Activated CD8-positive, alpha-beta T cell treated with anti-CD3 and anti-CD28 coated beads, Interleukin-2, amount 10 ng/mL, durations not matched to agents 7 days and 5 days (primary cell): ENCODE data around the gene NOVA2. TPM values are rescaled to one million over a fixed set of nuclear protein-coding genes. Genes with fewer than 3 reads are reported as not detected.

Experiments used
- ATAC-seq: fragments of 150-1000 bp; cut with Tn5 transposase; one replicate; pipeline ENCODE4 v1.10.0; 2021; ENCODE audit warnings: moderate library complexity
- CTCF ChIA-PET: fragments of 350-600 bp; sonication (Branson Sonifier 250); formaldehyde crosslinking; loops from one replicate; lab custom pipeline; 2021; ENCODE audit warnings: antibody characterized with exemption; lab: Charles Lee
- POLR2A ChIA-PET: fragments of 350-600 bp; sonication (Branson Sonifier 250); formaldehyde crosslinking; loops from one replicate; lab custom pipeline; 2021; ENCODE audit warnings: antibody characterized with exemption; lab: Charles Lee
- DNase-seq: peaks from one replicate; pipeline ENCODE4 v3.0.0-alpha.2; 2020
- H3K27ac Mint-ChIP-seq: one replicate; pipeline ENCODE4 v1.8.0; 2021; ENCODE audit warnings: mild to moderate bottlenecking, mixed read lengths
- H3K27me3 Mint-ChIP-seq: one replicate; pipeline ENCODE4 v1.8.0; 2021; ENCODE audit warnings: low read depth, mixed read lengths
- H3K36me3 Mint-ChIP-seq: one replicate; pipeline ENCODE4 v1.8.0; 2021; ENCODE audit warnings: low read depth, mixed read lengths
- H3K4me1 Mint-ChIP-seq: one replicate; pipeline ENCODE4 v1.8.0; 2021; ENCODE audit warnings: low read depth, mixed read lengths
- H3K4me3 Mint-ChIP-seq: one replicate; pipeline ENCODE4 v1.8.0; 2021; ENCODE audit warnings: mild to moderate bottlenecking, mixed read lengths
- H3K9me3 Mint-ChIP-seq: one replicate; pipeline ENCODE4 v1.8.0; 2022; ENCODE audit warnings: mixed read lengths; ENCODE audit not compliant: insufficient read depth
- total RNA-seq, 2 experiments: library from RNA; stranded (reverse); gene quantifications; one replicate each; pipeline ENCODE4 v1.2.3, GENCODE V29; 2021

The NOVA2 gene
- total RNA-seq, 2 experiments from 2014 or later, result not detected

GRCh38 chr19:45933759-45934158 is 39.9 kb downstream of the NOVA2 start:
- H3K27ac Mint-ChIP-seq, result no peak overlapping the region
- DNase-seq (no peak), ATAC-seq (no peak)
- peaks cover 8% of the 10 kb centered on the region for H3K9me3 Mint-ChIP-seq
- H3K36me3 Mint-ChIP-seq, result no peaks in the 10 kb centered on the region
- H3K27me3 Mint-ChIP-seq, result peaks cover 29% of the 10 kb centered on the region
- ChIA-PET POLR2A (no interaction called here), CTCF (no interaction called here)
- H3K4me3 Mint-ChIP-seq, result no peak overlapping the region
- H3K4me1 Mint-ChIP-seq, result peaks cover 8% of the 10 kb centered on the region

GRCh38 chr19:45931055-45931454 is 42.6 kb downstream of the NOVA2 start:
- H3K9me3 Mint-ChIP-seq, result no peaks in the 10 kb centered on the region
- no peak for ATAC-seq
- ChIA-PET POLR2A (no interaction called here), CTCF (no interaction called here)
- H3K36me3 Mint-ChIP-seq, result peaks cover 2% of the 10 kb centered on the region
- H3K27ac Mint-ChIP-seq, result no peak overlapping the region
- DNase-seq, result no peak
- peaks cover 14% of the 10 kb centered on the region for H3K4me1 Mint-ChIP-seq
- H3K4me3 Mint-ChIP-seq, result no peak overlapping the region
- peaks cover 26% of the 10 kb centered on the region for H3K27me3 Mint-ChIP-seq

GRCh38 chr19:45929247-45929646 is 44.4 kb downstream of the NOVA2 start:
- ChIA-PET POLR2A (no interaction called here), CTCF (no interaction called here)
- no peak overlapping the region for H3K27ac Mint-ChIP-seq
- no peak overlapping the region for H3K4me3 Mint-ChIP-seq
- no peaks in the 10 kb centered on the region for H3K9me3 Mint-ChIP-seq
- H3K4me1 Mint-ChIP-seq, result peaks cover 23% of the 10 kb centered on the region
- peaks cover 2% of the 10 kb centered on the region for H3K36me3 Mint-ChIP-seq
- peaks cover 24% of the 10 kb centered on the region for H3K27me3 Mint-ChIP-seq
- no peak for ATAC-seq
- no peak for DNase-seq

- H3K4me3 Mint-ChIP-seq, result peak overlapping the region; percentile 77
- peak; percentile 96 for DNase-seq
- H3K27me3 Mint-ChIP-seq, result peaks cover 21% of the 10 kb centered on the region
- H3K4me1 Mint-ChIP-seq, result peaks cover 23% of the 10 kb centered on the region
- H3K9me3 Mint-ChIP-seq, result no peaks in the 10 kb centered on the region
- ChIA-PET POLR2A (interaction anchor here (0.7 kb wide), 1 partner anchor 21 kb away, joined by 3 read pairs; no protein-coding TSS in a partner anchor), CTCF (interaction anchor here (0.5 to 1.5 kb wide), 7 partner anchors 9 to 868 kb away, joined by 3 to 4 read pairs (median 3); partner anchors contain the start of genes CCDC61, SIX5 and SYMPK)
- peak overlapping the region; percentile 81 for H3K27ac Mint-ChIP-seq
- peak; percentile 99 for ATAC-seq
- H3K36me3 Mint-ChIP-seq, result peaks cover 2% of the 10 kb centered on the region
Measured at GRCh38 chr19:45927565-45928261, 46.0 kb downstream of the NOVA2 start.

GRCh38 chr19:45924891-45925447 is 48.7 kb downstream of the NOVA2 start:
- Mint-ChIP-seq H3K4me1 (peaks cover 37% of the 10 kb centered on the region), H3K27ac (peak overlapping the region; percentile 11), H3K27me3 (peaks cover 11% of the 10 kb centered on the region), H3K4me3 (no peak overlapping the region), H3K36me3 (peaks cover 2% of the 10 kb centered on the region), H3K9me3 (no peaks in the 10 kb centered on the region)
- no peak for ATAC-seq
- POLR2A ChIA-PET, result no interaction called here
- no peak for DNase-seq
- CTCF ChIA-PET, result no interaction called here

GRCh38 chr19:45922281-45922680 is 51.4 kb downstream of the NOVA2 start:
- no peak overlapping the region for H3K4me3 Mint-ChIP-seq
- H3K36me3 Mint-ChIP-seq, result no peaks in the 10 kb centered on the region
- ATAC-seq (no peak), DNase-seq (peak; percentile 31)
- ChIA-PET POLR2A (no interaction called here), CTCF (interaction anchor here (1.0 to 1.2 kb wide), 2 partner anchors 20 to 153 kb away, joined by 3 read pairs; partner anchors contain the start of genes MYPOP and SIX5)
- no peaks in the 10 kb centered on the region for H3K9me3 Mint-ChIP-seq
- H3K27ac Mint-ChIP-seq, result no peak overlapping the region
- H3K4me1 Mint-ChIP-seq, result peaks cover 49% of the 10 kb centered on the region
- peaks cover 4% of the 10 kb centered on the region for H3K27me3 Mint-ChIP-seq

- Mint-ChIP-seq H3K9me3 (peaks cover 3% of the 10 kb centered on the region), H3K4me1 (peaks cover 51% of the 10 kb centered on the region), H3K36me3 (no peaks in the 10 kb centered on the region), H3K4me3 (no peak overlapping the region), H3K27me3 (peaks cover 9% of the 10 kb centered on the region), H3K27ac (peak overlapping the region; percentile 58)
- CTCF ChIA-PET, result no interaction called here
- peak; percentile 32 for DNase-seq
- peak; percentile 10 for ATAC-seq
- POLR2A ChIA-PET, result no interaction called here
Measured at GRCh38 chr19:45920458-45920857, 53.2 kb downstream of the NOVA2 start.

- DNase-seq (no peak), ATAC-seq (peak; percentile 14)
- Mint-ChIP-seq H3K27me3 (peaks cover 9% of the 10 kb centered on the region), H3K9me3 (peaks cover 3% of the 10 kb centered on the region), H3K36me3 (no peaks in the 10 kb centered on the region), H3K27ac (no peak overlapping the region), H3K4me3 (no peak overlapping the region), H3K4me1 (peaks cover 47% of the 10 kb centered on the region)
- CTCF ChIA-PET, result interaction anchor here (0.7 kb wide), 2 partner anchors 8 to 36 kb away, joined by 3 to 4 read pairs; no protein-coding TSS in a partner anchor
- POLR2A ChIA-PET, result no interaction called here
Measured at GRCh38 chr19:45919678-45920077, 54.0 kb downstream of the NOVA2 start.

GRCh38 chr19:45918721-45919120 is 54.9 kb downstream of the NOVA2 start:
- no peaks in the 10 kb centered on the region for H3K36me3 Mint-ChIP-seq
- H3K4me3 Mint-ChIP-seq, result no peak overlapping the region
- peak overlapping the region; percentile 25 for H3K27ac Mint-ChIP-seq
- no peak for DNase-seq
- peaks cover 9% of the 10 kb centered on the region for H3K27me3 Mint-ChIP-seq
- no peak for ATAC-seq
- ChIA-PET CTCF (interaction anchor here (0.7 kb wide), 2 partner anchors 9 to 35 kb away, joined by 3 to 4 read pairs; no protein-coding TSS in a partner anchor), POLR2A (interaction anchor here (1.3 kb wide), 1 partner anchor 17 kb away, joined by 5 read pairs; the partner anchor contains the start of gene MYPOP)
- H3K9me3 Mint-ChIP-seq, result peaks cover 3% of the 10 kb centered on the region
- H3K4me1 Mint-ChIP-seq, result peaks cover 48% of the 10 kb centered on the region

GRCh38 chr19:45917421-45918091 is 56.1 kb downstream of the NOVA2 start:
- Mint-ChIP-seq H3K4me3 (peak overlapping the region; percentile 43), H3K27me3 (peaks cover 18% of the 10 kb centered on the region), H3K9me3 (peaks cover 3% of the 10 kb centered on the region), H3K36me3 (no peaks in the 10 kb centered on the region), H3K4me1 (peaks cover 49% of the 10 kb centered on the region), H3K27ac (peak overlapping the region; percentile 84)
- ATAC-seq (peak; percentile 85), DNase-seq (peak; percentile 69)
- POLR2A ChIA-PET, result interaction anchor here (0.7 to 1.3 kb wide), 2 partner anchors 14 to 16 kb away, joined by 3 to 5 read pairs; partner anchors contain the start of gene MYPOP
- CTCF ChIA-PET, result interaction anchor here (0.6 to 1.0 kb wide), 2 partner anchors 14 to 111 kb away, joined by 3 to 8 read pairs; partner anchors contain the start of gene MYPOP

GRCh38 chr19:45913874-45914830 is 59.5 kb downstream of the NOVA2 start, which contains the start of gene NANOS2:
TSS of gene NANOS2 (minus strand) at chr19:45914778. CDS start at chr19:45914693, 85 bp downstream.
- ChIA-PET POLR2A (no interaction called here), CTCF (interaction anchor here (1.5 kb wide), 1 partner anchor 11 kb away, joined by 5 read pairs; no protein-coding TSS in a partner anchor)
- DNase-seq (peak; percentile 51), ATAC-seq (no peak)
- H3K27ac Mint-ChIP-seq, result no peak within 1 kb of the TSS
- H3K27me3 Mint-ChIP-seq, result peaks cover 29% of the 10 kb centered on the region
- H3K36me3 Mint-ChIP-seq, result no peaks in the 10 kb centered on the region
- H3K4me1 Mint-ChIP-seq, result peaks cover 28% of the 10 kb centered on the region
- H3K4me3 Mint-ChIP-seq, result no peak within 1 kb of the TSS
- peaks cover 3% of the 10 kb centered on the region for H3K9me3 Mint-ChIP-seq
